H9 (cell line): ENCODE data around the gene CCDC88A. TPM values are rescaled to one million over a fixed set of nuclear protein-coding genes. Genes with fewer than 3 reads are reported as not detected.

Experiments
- DNase-seq: peaks from one replicate; pipeline ENCODE4 v3.0.0-alpha.2; 2017
- H2AFZ ChIP-seq: one replicate; pipeline ENCODE4 v1.6.1; 2013; ENCODE audit warnings: mild to moderate bottlenecking, low read length, control low read depth, moderate library complexity
- H2AK5ac ChIP-seq: 2 replicates; pipeline ENCODE4 v1.6.1; 2013; ENCODE audit warnings: low read length, control low read depth, mixed read lengths; ENCODE audit not compliant: insufficient read length
- H2BK120ac ChIP-seq: one replicate; pipeline ENCODE4 v1.6.1; 2013; ENCODE audit warnings: low read depth, mild to moderate bottlenecking, low read length, control low read depth, inconsistent platforms; ENCODE audit not compliant: poor library complexity, severe bottlenecking
- H2BK12ac ChIP-seq: 2 replicates; pipeline ENCODE4 v1.6.1; 2013; ENCODE audit warnings: low read length, control low read depth, mixed read lengths, low read depth; ENCODE audit not compliant: insufficient read length
- H2BK15ac ChIP-seq: 2 replicates; pipeline ENCODE4 v1.6.1; 2013; ENCODE audit warnings: low read depth, low read length, control low read depth
- H2BK20ac ChIP-seq: one replicate; pipeline ENCODE4 v1.6.1; 2013; ENCODE audit warnings: low read depth, mild to moderate bottlenecking, low read length, control low read depth, inconsistent platforms; ENCODE audit not compliant: poor library complexity, severe bottlenecking
- H2BK5ac ChIP-seq: 2 replicates; pipeline ENCODE4 v1.6.1; 2013; ENCODE audit warnings: low read length, control low read depth, mixed read lengths; ENCODE audit not compliant: insufficient read length
- H3K14ac ChIP-seq: 2 replicates; pipeline ENCODE4 v1.6.1; 2013; ENCODE audit warnings: low read length, control low read depth; ENCODE audit not compliant: insufficient read depth
- H3K18ac ChIP-seq: 2 replicates; pipeline ENCODE4 v1.6.1; 2013; ENCODE audit warnings: low read depth, mild to moderate bottlenecking, mixed read lengths, low read length, control low read depth; ENCODE audit not compliant: insufficient read length
- H3K23ac ChIP-seq: 2 replicates; pipeline ENCODE4 v1.6.1; 2013; ENCODE audit warnings: low read length, control low read depth, mixed read lengths, low read depth; ENCODE audit not compliant: insufficient read length
- H3K23me2 ChIP-seq: 2 replicates; pipeline ENCODE4 v1.6.1; 2013; ENCODE audit warnings: low read depth, mild to moderate bottlenecking, mixed read lengths, low read length, control low read depth; ENCODE audit not compliant: insufficient read length, poor library complexity, severe bottlenecking
- H3K27ac ChIP-seq: 2 replicates; pipeline ENCODE4 v1.5.1; 2013; ENCODE audit warnings: low read length, control low read depth, mixed read lengths, low read depth; ENCODE audit not compliant: insufficient read length
- H3K27me3 ChIP-seq: 2 replicates; pipeline ENCODE4 v1.6.1; 2013; ENCODE audit warnings: low read length, control low read depth, inconsistent platforms; ENCODE audit not compliant: insufficient read depth
- H3K4ac ChIP-seq: 2 replicates; pipeline ENCODE4 v1.6.1; 2013; ENCODE audit warnings: low read depth, mild to moderate bottlenecking, control low read depth, inconsistent platforms, low read length, moderate library complexity
- H3K4me1 ChIP-seq: 2 replicates; pipeline ENCODE4 v1.6.1; 2013; ENCODE audit warnings: low read length, control low read depth, inconsistent platforms; ENCODE audit not compliant: insufficient read depth
- H3K4me2 ChIP-seq: 2 replicates; pipeline ENCODE4 v1.6.1; 2013; ENCODE audit warnings: low read length, control low read depth, mixed read lengths; ENCODE audit not compliant: insufficient read length, insufficient read depth
- H3K56ac ChIP-seq: 2 replicates; pipeline ENCODE4 v1.6.1; 2013; ENCODE audit warnings: low read depth, mild to moderate bottlenecking, mixed read lengths, low read length, control low read depth; ENCODE audit not compliant: insufficient read length
- H3K79me1 ChIP-seq: 2 replicates; pipeline ENCODE4 v1.6.1; 2013; ENCODE audit warnings: low read depth, mild to moderate bottlenecking, moderate library complexity, low read length, control low read depth, inconsistent platforms; ENCODE audit not compliant: insufficient read depth, poor library complexity, severe bottlenecking
- H3K79me2 ChIP-seq: 2 replicates; pipeline ENCODE4 v1.6.1; 2013; ENCODE audit warnings: low read length, control low read depth, inconsistent platforms; ENCODE audit not compliant: insufficient read depth
- H3K9ac ChIP-seq: 2 replicates; pipeline ENCODE4 v1.6.1; 2013; ENCODE audit warnings: low read length, control low read depth, mixed read lengths; ENCODE audit not compliant: insufficient read length; ENCODE audit errors: extremely low read depth
- H3K9me3 ChIP-seq: one replicate; pipeline ENCODE4 v1.6.1; 2013; ENCODE audit warnings: low read depth, low read length, inconsistent platforms; ENCODE audit not compliant: control insufficient read depth
- H3T11ph ChIP-seq: one replicate; pipeline ENCODE4 v1.6.1; 2013; ENCODE audit warnings: mild to moderate bottlenecking, low read length, control low read depth, inconsistent platforms
- H4K20me1 ChIP-seq: one replicate; pipeline ENCODE4 v1.6.1; 2013; ENCODE audit not compliant: control insufficient read depth, insufficient read length, insufficient read depth
- H4K5ac ChIP-seq: 2 replicates; pipeline ENCODE4 v1.6.1; 2013; ENCODE audit warnings: low read depth, mild to moderate bottlenecking, mixed read lengths, low read length, control low read depth; ENCODE audit not compliant: insufficient read length
- H4K8ac ChIP-seq: replicated peaks from 2 replicates; pipeline ENCODE4 v1.6.1; 2013; ENCODE audit warnings: low read length, control low read depth, mixed read lengths, low read depth; ENCODE audit not compliant: insufficient read length
- H4K91ac ChIP-seq: 2 replicates; pipeline ENCODE4 v1.6.1; 2013; ENCODE audit warnings: low read depth, mild to moderate bottlenecking, moderate library complexity, mixed read lengths, low read length, control low read depth; ENCODE audit not compliant: insufficient read length
- H3K27ac Mint-ChIP-seq, 3 experiments: 2 replicates in 2 of 3; 3 replicates in 1 of 3; pipeline ENCODE4 v1.8.0; 2020 to 2021; ENCODE audit warnings: mixed read lengths in 3 of 3, mild to moderate bottlenecking in 1 of 3, moderate library complexity in 1 of 3
- H3K27me3 Mint-ChIP-seq: 2 replicates; pipeline ENCODE4 v1.8.0; 2021; ENCODE audit warnings: low read depth, mild to moderate bottlenecking, moderate library complexity, mixed read lengths
- H3K36me3 Mint-ChIP-seq, 3 experiments: 2 replicates in 2 of 3; 3 replicates in 1 of 3; pipeline ENCODE4 v1.8.0; 2020 to 2021; ENCODE audit warnings: low read depth in 3 of 3, mixed read lengths in 3 of 3; ENCODE audit not compliant: insufficient read depth in 1 of 3
- H3K4me1 Mint-ChIP-seq, 2 experiments: 2 replicates each; pipeline ENCODE4 v1.8.0; 2020; ENCODE audit warnings: mixed read lengths in 2 of 2
- H3K4me3 Mint-ChIP-seq, 2 experiments: 2 replicates in 1 of 2; 3 replicates in 1 of 2; pipeline ENCODE4 v1.8.0; 2020 to 2021; ENCODE audit warnings: mild to moderate bottlenecking in 2 of 2, mixed read lengths in 2 of 2, moderate library complexity in 1 of 2
- H3K9me3 Mint-ChIP-seq, 2 experiments: 2 replicates in 1 of 2; 3 replicates in 1 of 2; pipeline ENCODE4 v1.8.0; 2020; ENCODE audit warnings: mild to moderate bottlenecking in 2 of 2, mixed read lengths in 2 of 2, moderate library complexity in 1 of 2
- WGBS: extraction: QIAGEN DNeasy Blood & Tissue Kit; methylation state at CpG from one replicate; pipeline ENCODE4 v1.1.7; 2013; ENCODE audit warnings: missing lambda C conversion rate, low lambda C conversion rate, mixed read lengths; ENCODE audit not compliant: insufficient read length; ENCODE audit errors: extremely low coverage; 5-methylcytosine and 5-hydroxymethylcytosine counted together
- total RNA-seq: library from RNA; stranded (reverse); gene quantifications from 2 replicates; pipeline ENCODE4 v1.2.1, GENCODE V29; 2021
- TF ChIP-seq, protein P1 (sequence below): fragments of 200-600 bp; sonication (generic); conservative IDR thresholded peaks from 3 replicates; pipeline ENCODE4 v1.8.0; 2021; ENCODE audit warnings: antibody characterized with exemption, mild to moderate bottlenecking

CCDC88A gene
- total RNA-seq, 1 experiment from 2014 or later, result 91.8 TPM

DNA sequence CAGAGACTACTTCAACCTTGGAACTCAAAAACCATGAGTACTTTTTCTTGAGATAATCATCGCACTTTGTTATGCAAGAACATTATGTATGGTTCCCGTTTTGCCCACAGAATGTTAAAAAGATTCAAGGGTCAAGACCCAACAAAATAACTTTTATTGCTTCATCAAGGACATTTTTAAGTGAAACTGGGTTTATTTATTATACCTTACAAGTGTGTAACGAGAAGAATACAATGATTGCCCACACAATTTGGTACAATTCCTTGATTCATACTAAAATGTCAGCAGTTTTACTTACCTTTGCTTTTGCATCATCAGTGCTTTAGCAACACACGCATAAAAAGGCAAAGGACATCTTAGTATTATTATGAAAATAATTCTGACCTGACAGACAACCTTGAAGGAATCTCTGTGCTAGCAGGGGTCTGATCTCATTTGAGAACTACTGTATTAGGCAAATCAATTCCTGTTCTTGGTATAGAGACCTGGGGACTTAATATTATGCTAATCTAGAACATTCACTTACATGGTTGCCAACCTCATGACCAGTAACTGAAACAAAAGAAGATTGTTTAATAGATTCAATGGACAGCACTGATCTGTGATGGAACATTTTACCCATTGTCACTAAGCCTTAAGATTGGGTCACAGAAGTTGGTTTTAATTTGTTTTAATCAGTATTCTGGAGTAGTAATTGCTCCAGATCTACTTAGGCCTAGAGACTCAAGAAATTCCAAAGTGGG is 16.2 kb downstream of the CCDC88A start:
- H3K36me3 Mint-ChIP-seq, result peaks cover 4 to 32% (median 17%) of the 10 kb centered on the region in 3 experiments; a peak in 6 of 7 replicates
- Histone ChIP-seq H2BK12ac (no peak overlapping the region), H3T11ph (no peak overlapping the region), H3K27me3 (no peaks in the 10 kb centered on the region), H3K4me2 (no peak overlapping the region), H4K5ac (no peak overlapping the region), H3K23me2 (no peaks in the 10 kb centered on the region), H4K8ac (no peak overlapping the region), H3K79me1 (peaks cover 2% of the 10 kb centered on the region), H3K27ac (no peak overlapping the region), H2BK15ac (no peak overlapping the region), H2BK120ac (no peak overlapping the region), H3K18ac (no peak overlapping the region), H3K56ac (no peak overlapping the region), H3K4me1 (no peaks in the 10 kb centered on the region; the same call in 1 of the 2 replicates), H4K91ac (no peak overlapping the region), H2AK5ac (no peak overlapping the region), H2AFZ (no peak overlapping the region), H3K9ac (no peak overlapping the region), H3K14ac (no peak overlapping the region), H3K9me3 (no peaks in the 10 kb centered on the region), H4K20me1 (no peaks in the 10 kb centered on the region), H2BK20ac (no peak overlapping the region), H2BK5ac (no peak overlapping the region), H3K4ac (no peak overlapping the region), H3K79me2 (peaks cover 3% of the 10 kb centered on the region; the same call in 1 of the 2 replicates), H3K23ac (no peak overlapping the region)
- WGBS, result no CpG with 5 or more reads among the region's 4 CpGs
- H3K4me3 Mint-ChIP-seq, result no peak overlapping the region
- TF ChIP-seq, protein P1, sequence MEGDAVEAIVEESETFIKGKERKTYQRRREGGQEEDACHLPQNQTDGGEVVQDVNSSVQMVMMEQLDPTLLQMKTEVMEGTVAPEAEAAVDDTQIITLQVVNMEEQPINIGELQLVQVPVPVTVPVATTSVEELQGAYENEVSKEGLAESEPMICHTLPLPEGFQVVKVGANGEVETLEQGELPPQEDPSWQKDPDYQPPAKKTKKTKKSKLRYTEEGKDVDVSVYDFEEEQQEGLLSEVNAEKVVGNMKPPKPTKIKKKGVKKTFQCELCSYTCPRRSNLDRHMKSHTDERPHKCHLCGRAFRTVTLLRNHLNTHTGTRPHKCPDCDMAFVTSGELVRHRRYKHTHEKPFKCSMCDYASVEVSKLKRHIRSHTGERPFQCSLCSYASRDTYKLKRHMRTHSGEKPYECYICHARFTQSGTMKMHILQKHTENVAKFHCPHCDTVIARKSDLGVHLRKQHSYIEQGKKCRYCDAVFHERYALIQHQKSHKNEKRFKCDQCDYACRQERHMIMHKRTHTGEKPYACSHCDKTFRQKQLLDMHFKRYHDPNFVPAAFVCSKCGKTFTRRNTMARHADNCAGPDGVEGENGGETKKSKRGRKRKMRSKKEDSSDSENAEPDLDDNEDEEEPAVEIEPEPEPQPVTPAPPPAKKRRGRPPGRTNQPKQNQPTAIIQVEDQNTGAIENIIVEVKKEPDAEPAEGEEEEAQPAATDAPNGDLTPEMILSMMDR, result no peak
- DNase-seq, result no peak
- H3K9me3 Mint-ChIP-seq, result no peaks in the 10 kb centered on the region
- H3K27ac Mint-ChIP-seq, result no peak overlapping the region
- H3K27me3 Mint-ChIP-seq, result no peaks in the 10 kb centered on the region
- peaks cover 3 to 9% of the 10 kb centered on the region in 2 experiments; a peak in 3 of 4 replicates for H3K4me1 Mint-ChIP-seq
